Measurements from ENCODE around the gene MVD.

MVD gene

GRCh38 chr16:88658714-88659113, 4.2 kb downstream of the MVD start:
- Histone ChIP-seq H3K27ac (ENCODE audit: low read depth, low read length, poor library complexity, severe bottlenecking) (no peak overlapping the region), H3K9me3 (ENCODE audit: low read length) (no peaks in the 10 kb centered on the region), H3K9ac (ENCODE audit: low read length) (no peak overlapping the region), H3K4me2 (ENCODE audit: low read length) (no peak overlapping the region), H2AFZ (ENCODE audit: low read length) (no peak overlapping the region), H3K36me3 (ENCODE audit: insufficient read depth, low read length) (peaks cover 32% of the 10 kb centered on the region; the same call in 1 of the 2 replicates), H3K4me1 (ENCODE audit: insufficient read depth, low read length, severe bottlenecking) (peaks cover 31% of the 10 kb centered on the region), H3K27me3 (ENCODE audit: insufficient read depth, low read length) (no peaks in the 10 kb centered on the region), H3K9me2 (ENCODE audit: low read depth, low read length) (no peaks in the 10 kb centered on the region), H3K79me2 (ENCODE audit: insufficient read depth, low read length) (peaks cover 12% of the 10 kb centered on the region), H4K20me1 (ENCODE audit: insufficient read depth, low read length) (no peaks in the 10 kb centered on the region), H3F3A (ENCODE audit: insufficient read depth, low read length) (no peaks in the 10 kb centered on the region), H3K4me3 (ENCODE audit: low read depth, low read length, poor library complexity, severe bottlenecking) (no peak overlapping the region)
- TF ChIP-seq, protein P1, sequence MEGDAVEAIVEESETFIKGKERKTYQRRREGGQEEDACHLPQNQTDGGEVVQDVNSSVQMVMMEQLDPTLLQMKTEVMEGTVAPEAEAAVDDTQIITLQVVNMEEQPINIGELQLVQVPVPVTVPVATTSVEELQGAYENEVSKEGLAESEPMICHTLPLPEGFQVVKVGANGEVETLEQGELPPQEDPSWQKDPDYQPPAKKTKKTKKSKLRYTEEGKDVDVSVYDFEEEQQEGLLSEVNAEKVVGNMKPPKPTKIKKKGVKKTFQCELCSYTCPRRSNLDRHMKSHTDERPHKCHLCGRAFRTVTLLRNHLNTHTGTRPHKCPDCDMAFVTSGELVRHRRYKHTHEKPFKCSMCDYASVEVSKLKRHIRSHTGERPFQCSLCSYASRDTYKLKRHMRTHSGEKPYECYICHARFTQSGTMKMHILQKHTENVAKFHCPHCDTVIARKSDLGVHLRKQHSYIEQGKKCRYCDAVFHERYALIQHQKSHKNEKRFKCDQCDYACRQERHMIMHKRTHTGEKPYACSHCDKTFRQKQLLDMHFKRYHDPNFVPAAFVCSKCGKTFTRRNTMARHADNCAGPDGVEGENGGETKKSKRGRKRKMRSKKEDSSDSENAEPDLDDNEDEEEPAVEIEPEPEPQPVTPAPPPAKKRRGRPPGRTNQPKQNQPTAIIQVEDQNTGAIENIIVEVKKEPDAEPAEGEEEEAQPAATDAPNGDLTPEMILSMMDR (IDR thresholded peaks at IDR 0.05; ENCODE audit: low read length): no peak
- TF ChIP-seq EZH2 (IDR thresholded peaks at IDR 0.05; ENCODE audit: borderline replicate concordance, low read length): no peak

- Histone ChIP-seq H4K20me1 (ENCODE audit: insufficient read depth, low read length) (no peaks in the 10 kb centered on the region), H3K4me2 (ENCODE audit: low read length) (peak overlapping the region; percentile 6; the same call in 1 of the 2 replicates), H3K9me3 (ENCODE audit: low read length) (no peaks in the 10 kb centered on the region), H3K4me1 (ENCODE audit: insufficient read depth, low read length, severe bottlenecking) (peaks cover 31% of the 10 kb centered on the region), H3K9me2 (ENCODE audit: low read depth, low read length) (no peaks in the 10 kb centered on the region), H3K9ac (ENCODE audit: low read length) (no peak overlapping the region), H3K4me3 (ENCODE audit: low read depth, low read length, poor library complexity, severe bottlenecking) (no peak overlapping the region), H3K27ac (ENCODE audit: low read depth, low read length, poor library complexity, severe bottlenecking) (peak overlapping the region; percentile 23), H3K36me3 (ENCODE audit: insufficient read depth, low read length) (peaks cover 43% of the 10 kb centered on the region; the same call in 1 of the 2 replicates), H3K79me2 (ENCODE audit: insufficient read depth, low read length) (peaks cover 11% of the 10 kb centered on the region), H3K27me3 (ENCODE audit: insufficient read depth, low read length) (no peaks in the 10 kb centered on the region), H2AFZ (ENCODE audit: low read length) (no peak overlapping the region), H3F3A (ENCODE audit: insufficient read depth, low read length) (no peaks in the 10 kb centered on the region)
- TF ChIP-seq, protein P1 (IDR thresholded peaks at IDR 0.05; ENCODE audit: low read length): no peak
- no peak for TF ChIP-seq EZH2 (IDR thresholded peaks at IDR 0.05; ENCODE audit: borderline replicate concordance, low read length)
Measured at GRCh38 chr16:88657371-88657770, 5.5 kb downstream of the MVD start.

- TF ChIP-seq, protein P1 (IDR thresholded peaks at IDR 0.05; ENCODE audit: low read length): no peak
- Histone ChIP-seq H3K9me2 (ENCODE audit: low read depth, low read length) (no peaks in the 10 kb centered on the region), H3K27ac (ENCODE audit: low read depth, low read length, poor library complexity, severe bottlenecking) (no peak overlapping the region), H4K20me1 (ENCODE audit: insufficient read depth, low read length) (no peaks in the 10 kb centered on the region), H2AFZ (ENCODE audit: low read length) (no peak overlapping the region), H3K4me1 (ENCODE audit: insufficient read depth, low read length, severe bottlenecking) (peaks cover 30% of the 10 kb centered on the region), H3K27me3 (ENCODE audit: insufficient read depth, low read length) (no peaks in the 10 kb centered on the region), H3K9ac (ENCODE audit: low read length) (no peak overlapping the region), H3K36me3 (ENCODE audit: insufficient read depth, low read length) (peaks cover 45% of the 10 kb centered on the region; the same call in 1 of the 2 replicates), H3K4me3 (ENCODE audit: low read depth, low read length, poor library complexity, severe bottlenecking) (no peak overlapping the region), H3K4me2 (ENCODE audit: low read length) (no peak overlapping the region), H3K79me2 (ENCODE audit: insufficient read depth, low read length) (peaks cover 6% of the 10 kb centered on the region), H3K9me3 (ENCODE audit: low read length) (no peaks in the 10 kb centered on the region), H3F3A (ENCODE audit: insufficient read depth, low read length) (no peaks in the 10 kb centered on the region)
Measured at GRCh38 chr16:88656291-88656980, 6.5 kb downstream of the MVD start.

Measured in OCI-LY1 (cell line).